Kidney epithelial cell (primary cell): ENCODE data around the gene CASZ1. TPM values are rescaled to one million over a fixed set of nuclear protein-coding genes. Genes with fewer than 3 reads are reported as not detected.

Experiments used
- DNase-seq: peaks from one replicate; pipeline ENCODE4 v3.0.0-alpha.2; 2010; ENCODE audit warnings: low read depth
- H3K27me3 ChIP-seq: 2 replicates; pipeline ENCODE4 v1.6.0; 2011; ENCODE audit warnings: low read length; ENCODE audit not compliant: control insufficient read depth, insufficient read depth
- H3K36me3 ChIP-seq: 2 replicates; pipeline ENCODE4 v1.5.1; 2011; ENCODE audit warnings: low read length; ENCODE audit not compliant: control insufficient read depth, insufficient read depth
- H3K4me3 ChIP-seq: 2 replicates; pipeline ENCODE4 v1.5.1; 2011; ENCODE audit warnings: low read depth, mild to moderate bottlenecking, control low read depth, low read length
- CTCF ChIP-seq: IDR thresholded peaks from 2 replicates; pipeline ENCODE4 v1.5.1; 2011; ENCODE audit warnings: mild to moderate bottlenecking, moderate library complexity, low read length, control low read depth, inconsistent platforms; ENCODE audit not compliant: insufficient read depth, poor library complexity, severe bottlenecking
- total RNA-seq: library from RNA; depleted of rRNA; stranded (reverse); fragments of >200 nt; gene quantifications from 2 replicates; pipeline ENCODE4 v1.2.3, GENCODE V29; 2015

CASZ1 gene
- total RNA-seq, 1 donor from 2014 or later = 28.2 TPM

GRCh38 chr1:10806966-10807365 is 10.5 kb upstream of the CASZ1 start:
- peaks cover 36% of the 10 kb centered on the region for H3K27me3 ChIP-seq
- H3K36me3 ChIP-seq = no peaks in the 10 kb centered on the region
- no peak overlapping the region for H3K4me3 ChIP-seq
- DNase-seq = no peak
- TF ChIP-seq CTCF = no peak

GRCh38 chr1:10803971-10804820 is 7.8 kb upstream of the CASZ1 start:
- no peak overlapping the region for H3K4me3 ChIP-seq
- no peaks in the 10 kb centered on the region for H3K36me3 ChIP-seq
- peaks cover 22% of the 10 kb centered on the region for H3K27me3 ChIP-seq
- TF ChIP-seq CTCF = no peak
- DNase-seq = no peak

- no peak for DNase-seq
- no peaks in the 10 kb centered on the region for H3K36me3 ChIP-seq
- TF ChIP-seq CTCF = no peak
- peaks cover 18% of the 10 kb centered on the region for H3K27me3 ChIP-seq
- no peak overlapping the region for H3K4me3 ChIP-seq
These were observed 6.7 kb upstream of the CASZ1 start for GRCh38 chr1:10802944-10803715.

DNA sequence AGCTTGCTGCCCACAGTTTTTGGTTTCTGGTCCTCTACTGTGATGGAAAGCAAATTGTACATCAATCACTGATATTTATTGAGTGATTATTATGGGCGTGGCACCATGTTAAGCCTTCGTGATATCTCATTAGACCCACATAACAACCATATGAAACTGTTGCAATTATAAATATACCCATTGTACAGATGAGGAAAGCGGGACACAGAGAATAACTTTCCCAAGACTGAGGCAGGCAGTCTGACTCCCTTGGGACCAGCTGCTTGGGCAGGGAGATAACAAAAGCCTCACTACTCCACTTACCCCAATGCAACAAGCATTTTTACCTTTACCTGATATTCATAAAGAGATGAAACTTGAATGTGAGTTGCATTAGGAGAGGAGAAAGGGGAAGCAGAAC is 4.3 kb upstream of the CASZ1 start:
- TF ChIP-seq CTCF = no peak
- no peaks in the 10 kb centered on the region for H3K36me3 ChIP-seq
- peaks cover 13% of the 10 kb centered on the region for H3K27me3 ChIP-seq
- H3K4me3 ChIP-seq = no peak overlapping the region
- no peak for DNase-seq

GRCh38 chr1:10799726-10800125 is 3.3 kb upstream of the CASZ1 start:
- no peak for DNase-seq
- Histone ChIP-seq H3K27me3 (peaks cover 22% of the 10 kb centered on the region), H3K4me3 (no peak overlapping the region), H3K36me3 (no peaks in the 10 kb centered on the region)
- no peak for TF ChIP-seq CTCF
